Globus pallidus (tissue), 1 donor: ENCODE measurements around the gene CTDSP1.

Source experiments
- DNase-seq: peaks from one replicate; pipeline ENCODE4 v3.0.0-alpha.2; 2015; ENCODE audit warnings: low spot score

Gene CTDSP1, protein sequence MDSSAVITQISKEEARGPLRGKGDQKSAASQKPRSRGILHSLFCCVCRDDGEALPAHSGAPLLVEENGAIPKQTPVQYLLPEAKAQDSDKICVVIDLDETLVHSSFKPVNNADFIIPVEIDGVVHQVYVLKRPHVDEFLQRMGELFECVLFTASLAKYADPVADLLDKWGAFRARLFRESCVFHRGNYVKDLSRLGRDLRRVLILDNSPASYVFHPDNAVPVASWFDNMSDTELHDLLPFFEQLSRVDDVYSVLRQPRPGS

GRCh38 chr2:218399391-218400166 is at the start of gene CTDSP1:
Gene CTDSP1 (plus strand): TSS chr2:218399868. CDS start chr2:218400091, 223 bp downstream.
- DNase-seq = peak; percentile 92

GRCh38 chr2:218354045-218354444 is 45.6 kb upstream of the CTDSP1 start:
- DNase-seq = no peak

DNA sequence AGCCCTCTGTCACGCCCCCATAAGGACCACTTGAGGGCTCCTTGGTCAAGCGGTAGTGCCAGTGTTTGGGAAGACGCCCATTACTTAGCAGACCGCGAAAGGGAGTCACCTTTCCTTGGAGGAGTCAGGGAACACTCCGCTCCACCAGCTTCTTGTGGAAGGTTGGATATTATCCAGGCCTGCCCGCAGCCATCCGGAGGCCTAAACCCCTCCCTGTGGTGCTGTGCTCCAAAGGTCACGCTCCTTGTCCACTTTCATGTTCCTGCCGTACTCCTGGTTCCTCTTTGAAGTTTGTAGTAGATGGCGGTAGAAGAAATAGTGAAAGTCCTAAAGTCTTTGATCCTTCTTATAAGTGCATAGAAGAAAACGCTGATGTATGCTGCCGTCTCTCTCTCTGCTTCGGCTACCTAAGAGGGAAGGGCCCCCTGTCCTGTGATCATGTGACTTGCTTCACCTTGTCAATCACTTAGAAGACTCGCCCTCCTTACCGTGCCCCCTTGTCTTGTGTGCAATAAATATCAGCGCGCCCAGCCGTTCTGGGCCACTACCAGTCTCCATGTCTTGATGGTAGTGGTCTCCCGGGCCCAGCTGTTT is 44.7 kb upstream of the CTDSP1 start:
- DNase-seq = no peak

DNA sequence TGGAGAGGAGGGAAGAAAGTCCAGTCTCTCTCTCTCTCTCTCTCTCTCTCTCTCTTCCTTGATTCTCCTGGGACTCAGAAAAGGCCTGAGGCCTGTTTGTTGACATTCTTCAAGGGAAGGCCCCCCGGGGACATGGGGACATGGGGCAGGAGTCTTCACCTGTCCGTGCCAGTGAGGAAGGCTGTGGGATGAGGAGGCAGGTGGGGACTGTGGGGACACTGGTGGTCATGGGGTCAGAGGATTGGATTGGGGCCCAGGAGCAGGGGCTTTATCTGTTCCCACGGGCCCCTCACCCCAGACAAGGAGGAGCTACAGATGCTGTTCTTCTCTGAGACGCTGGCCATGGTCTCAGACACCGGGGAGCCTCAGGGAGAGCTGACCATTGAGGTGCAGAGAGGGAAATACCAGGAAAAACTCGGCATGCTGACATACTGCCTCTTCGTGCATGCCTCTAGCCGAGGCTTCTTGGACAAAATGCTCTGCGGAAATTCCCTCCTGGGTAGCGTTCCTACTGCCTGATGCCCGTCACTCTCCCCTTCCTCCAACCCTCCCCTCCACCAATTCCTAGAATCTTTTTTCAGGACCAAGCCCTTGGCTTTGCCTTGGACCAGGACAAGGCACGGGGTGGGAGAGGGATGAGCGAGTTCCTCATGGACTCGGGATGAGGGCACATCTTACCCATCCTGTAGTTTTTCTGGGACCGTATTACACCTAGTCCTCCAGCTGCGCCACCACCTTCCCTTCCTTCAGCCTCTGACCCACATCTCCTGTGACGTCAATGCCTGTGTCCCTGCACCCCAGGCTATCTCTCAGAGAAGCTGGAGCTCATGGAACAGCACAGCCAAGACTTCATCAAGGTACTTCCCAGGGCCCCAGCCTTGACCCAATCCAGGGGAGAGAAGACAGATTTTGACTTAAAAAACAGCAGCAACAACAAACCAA is 42.2 kb upstream of the CTDSP1 start:
- DNase-seq = no peak

DNA sequence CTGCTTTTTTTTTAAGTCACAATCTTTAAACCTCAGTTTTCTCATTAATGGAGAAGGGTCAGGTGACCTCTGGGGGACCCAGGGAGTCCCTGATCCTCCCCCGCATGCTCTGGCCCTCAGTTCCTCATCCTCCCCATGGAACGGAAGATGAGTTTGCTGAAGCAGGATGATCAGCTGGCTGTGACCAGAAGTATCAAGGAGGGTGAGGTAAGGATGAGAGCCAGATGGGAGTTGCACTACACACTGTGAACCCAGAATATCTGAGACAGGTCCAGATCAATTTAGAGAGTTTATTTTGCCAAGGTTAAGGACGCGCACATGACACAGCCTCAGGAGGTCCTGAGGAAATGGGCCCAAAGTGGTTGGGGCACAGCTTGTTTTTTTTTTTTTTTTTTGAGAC is 39.2 kb upstream of the CTDSP1 start:
- DNase-seq = peak; percentile 32

GRCh38 chr2:218362606-218363005 is 37.1 kb upstream of the CTDSP1 start:
- no peak for DNase-seq

DNA sequence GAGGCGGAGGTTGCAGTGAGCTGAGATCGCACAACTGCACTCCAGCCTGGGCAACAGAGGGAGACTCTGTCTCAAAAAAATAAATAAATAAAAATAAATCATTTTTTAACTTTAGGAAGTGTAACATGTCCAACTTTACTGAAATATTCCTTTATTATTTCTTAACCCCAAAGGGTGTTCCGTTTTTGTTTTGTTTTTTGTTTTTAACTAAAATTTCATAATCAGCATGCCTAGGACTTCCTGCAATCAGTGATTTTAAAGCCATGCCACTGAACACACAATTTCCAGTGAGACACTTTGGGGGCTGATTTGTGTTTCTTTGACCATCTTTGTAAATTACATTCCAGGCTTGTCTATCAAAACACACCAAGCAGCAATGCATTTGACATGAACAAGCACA is 35.9 kb upstream of the CTDSP1 start:
- DNase-seq = no peak

- no peak for DNase-seq
Observed at GRCh38 chr2:218364196-218364595, 35.5 kb upstream of the CTDSP1 start.

- DNase-seq = no peak
Observed at GRCh38 chr2:218366621-218367414, 32.9 kb upstream of the CTDSP1 start.

- peak; percentile 63 for DNase-seq
Observed at GRCh38 chr2:218367415-218368149, 32.1 kb upstream of the CTDSP1 start.

DNA sequence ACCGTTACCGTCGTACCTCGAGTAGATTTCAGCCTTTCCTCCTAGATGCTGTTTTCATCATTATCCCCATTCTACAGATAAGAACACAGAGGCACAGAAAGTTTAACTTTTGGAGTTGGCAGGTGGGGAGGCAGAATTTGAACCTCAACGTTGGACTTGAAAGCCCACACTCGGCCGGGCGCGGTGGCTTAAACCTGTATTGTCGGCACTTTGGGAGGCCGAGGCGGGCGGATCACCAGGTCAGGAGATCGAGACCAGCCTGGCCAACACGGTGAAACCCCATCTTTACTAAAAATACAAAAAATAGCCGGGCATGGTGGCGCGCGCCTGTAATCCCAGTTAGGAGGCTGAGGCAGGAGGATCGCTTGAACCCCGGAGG is 31.5 kb upstream of the CTDSP1 start:
- no peak for DNase-seq

DNA sequence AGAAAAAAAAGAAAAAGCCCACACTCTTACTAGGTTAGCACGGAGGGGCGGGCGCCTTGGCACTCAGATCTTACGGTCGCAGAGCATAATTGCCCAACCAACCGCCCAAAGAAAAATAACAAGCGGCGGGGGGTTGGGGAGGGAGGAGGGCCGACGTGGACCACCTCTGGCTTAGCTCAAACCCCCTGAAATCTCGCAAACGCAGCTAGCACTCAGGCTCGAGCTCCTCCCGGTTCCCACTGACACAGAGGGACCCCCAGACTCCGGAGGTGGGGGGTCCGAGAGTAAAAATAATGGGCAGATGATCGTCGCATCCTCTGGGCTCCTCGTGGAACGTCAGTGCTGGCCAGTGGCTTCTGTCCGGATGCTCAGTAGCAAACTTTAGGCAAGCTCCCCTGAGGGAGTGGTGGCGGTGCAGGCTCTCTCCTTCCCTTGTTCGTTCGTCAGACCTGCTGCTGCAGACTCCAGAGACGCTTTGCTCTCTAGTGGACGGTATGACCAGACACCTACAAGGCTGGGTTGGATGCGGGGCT is 31.0 kb upstream of the CTDSP1 start:
- no peak for DNase-seq

DNA sequence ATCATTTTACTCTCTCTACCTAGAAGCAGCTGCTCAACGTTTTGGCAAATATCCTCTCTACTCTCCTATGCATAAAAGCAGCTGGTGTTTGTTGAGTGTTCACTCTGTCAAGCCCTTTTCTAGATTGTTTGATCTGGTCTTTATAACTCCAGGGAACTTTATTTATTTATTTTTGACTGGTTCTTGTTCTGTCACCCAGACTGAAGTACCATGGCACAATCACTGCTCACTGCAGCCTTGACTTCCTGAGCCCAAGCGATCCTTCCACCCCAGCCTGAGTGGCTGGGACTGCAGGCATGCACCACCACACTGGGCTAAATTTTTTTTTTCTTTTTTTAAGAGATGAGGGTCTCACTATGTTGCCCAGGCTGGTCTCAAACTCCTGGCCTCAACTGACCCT is 30.3 kb upstream of the CTDSP1 start:
- DNase-seq = no peak

DNA sequence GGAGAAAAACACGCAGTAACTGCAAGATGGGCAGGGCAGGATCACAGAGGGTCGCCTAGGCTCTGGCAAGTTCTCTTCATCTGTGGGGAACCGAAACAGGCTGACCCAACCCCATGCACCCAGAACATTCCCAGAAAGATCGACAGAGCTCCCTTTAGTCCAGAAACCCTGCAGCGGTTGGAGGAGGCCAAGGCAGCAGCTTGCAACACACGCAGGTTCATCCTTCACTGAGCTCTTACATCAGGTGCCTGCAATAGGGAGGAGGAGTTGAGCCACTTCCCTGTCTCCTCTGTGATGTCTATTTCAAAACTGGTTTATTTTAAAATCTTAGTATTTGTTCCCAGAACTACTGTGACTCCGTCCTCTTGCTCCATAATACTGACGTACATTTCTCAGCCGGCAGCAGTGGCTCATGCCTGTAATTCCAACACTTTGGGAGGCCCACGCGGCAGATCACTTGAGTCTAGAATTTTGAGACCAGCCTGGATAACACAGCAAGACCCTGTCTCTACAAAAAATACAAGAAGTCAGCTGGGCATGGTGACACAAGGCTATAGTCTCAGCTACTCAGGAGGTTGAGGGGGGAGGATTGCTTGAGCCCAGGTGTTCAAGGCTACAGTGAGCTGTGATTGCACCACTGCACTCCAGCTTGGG is 29.1 kb upstream of the CTDSP1 start:
- DNase-seq = no peak

GRCh38 chr2:218371983-218372350 is 27.7 kb upstream of the CTDSP1 start:
- no peak for DNase-seq

DNA sequence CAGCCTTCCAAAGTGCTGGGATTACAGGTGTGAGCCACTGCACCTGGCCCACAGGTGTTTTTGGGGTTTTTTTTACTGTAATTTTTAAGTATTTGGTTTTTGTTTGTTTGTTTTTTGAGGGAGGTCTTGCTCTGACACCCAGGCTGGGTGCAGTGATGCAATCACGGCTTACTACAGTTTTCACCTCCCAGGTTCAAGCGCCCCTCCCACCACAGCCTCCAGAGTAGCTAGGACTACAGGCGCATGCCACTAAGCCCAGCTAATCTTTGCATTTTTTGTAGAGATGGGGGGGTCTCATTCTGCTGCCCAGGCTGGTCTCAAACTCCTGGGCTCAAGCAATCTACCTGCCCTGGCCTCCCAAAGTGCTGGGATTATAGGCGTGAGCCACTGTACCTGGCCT is 24.9 kb upstream of the CTDSP1 start:
- DNase-seq = no peak

GRCh38 chr2:218375212-218375611 is 24.5 kb upstream of the CTDSP1 start:
- DNase-seq = no peak

- DNase-seq = no peak
Observed at GRCh38 chr2:218378053-218378452, 21.6 kb upstream of the CTDSP1 start.

DNA sequence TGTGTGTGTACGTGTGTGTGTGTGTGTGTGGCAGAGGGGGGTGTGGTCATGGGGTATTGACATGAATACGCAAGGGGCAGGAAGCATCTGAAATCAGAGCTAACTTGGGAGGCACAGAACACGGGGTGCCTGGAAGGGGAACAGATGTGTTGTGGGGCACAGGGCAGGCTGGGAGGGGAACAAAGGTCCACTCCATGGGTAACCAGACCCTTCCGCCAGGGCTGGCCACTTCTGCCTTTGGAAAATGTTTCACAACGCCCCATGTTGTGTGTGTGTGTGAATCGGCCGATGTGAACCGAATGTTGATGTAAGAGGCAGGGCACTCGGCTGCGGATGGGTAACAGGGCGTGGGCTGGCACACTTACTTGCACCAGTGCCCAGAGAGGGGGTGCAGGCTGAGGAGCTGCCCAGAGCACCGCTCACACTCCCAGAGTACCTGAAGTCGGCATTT is 17.7 kb upstream of the CTDSP1 start, which contains the start of gene SLC11A1:
Gene SLC11A1 (plus strand): TSS at position 358 of the 451 bp plus-strand sequence. CDS start 96 bp downstream, outside the sequence.
- peak; percentile 53 for DNase-seq

GRCh38 chr2:218382785-218383184 is 16.9 kb upstream of the CTDSP1 start:
- no peak for DNase-seq
